ENCODE data around the gene NDST1. TPM values are rescaled to one million over a fixed set of nuclear protein-coding genes. Genes with fewer than 3 reads are reported as not detected.
A peak's percentile ranks its signal among the peaks of the same experiment; 100 is the strongest.
"Not testable (repeated sequence)": the region's sequence is repeated elsewhere in the genome, so short reads cannot be mapped to it uniquely, and the experiment has no call there.

NDST1 gene
- total RNA-seq = 112 TPM

DNA sequence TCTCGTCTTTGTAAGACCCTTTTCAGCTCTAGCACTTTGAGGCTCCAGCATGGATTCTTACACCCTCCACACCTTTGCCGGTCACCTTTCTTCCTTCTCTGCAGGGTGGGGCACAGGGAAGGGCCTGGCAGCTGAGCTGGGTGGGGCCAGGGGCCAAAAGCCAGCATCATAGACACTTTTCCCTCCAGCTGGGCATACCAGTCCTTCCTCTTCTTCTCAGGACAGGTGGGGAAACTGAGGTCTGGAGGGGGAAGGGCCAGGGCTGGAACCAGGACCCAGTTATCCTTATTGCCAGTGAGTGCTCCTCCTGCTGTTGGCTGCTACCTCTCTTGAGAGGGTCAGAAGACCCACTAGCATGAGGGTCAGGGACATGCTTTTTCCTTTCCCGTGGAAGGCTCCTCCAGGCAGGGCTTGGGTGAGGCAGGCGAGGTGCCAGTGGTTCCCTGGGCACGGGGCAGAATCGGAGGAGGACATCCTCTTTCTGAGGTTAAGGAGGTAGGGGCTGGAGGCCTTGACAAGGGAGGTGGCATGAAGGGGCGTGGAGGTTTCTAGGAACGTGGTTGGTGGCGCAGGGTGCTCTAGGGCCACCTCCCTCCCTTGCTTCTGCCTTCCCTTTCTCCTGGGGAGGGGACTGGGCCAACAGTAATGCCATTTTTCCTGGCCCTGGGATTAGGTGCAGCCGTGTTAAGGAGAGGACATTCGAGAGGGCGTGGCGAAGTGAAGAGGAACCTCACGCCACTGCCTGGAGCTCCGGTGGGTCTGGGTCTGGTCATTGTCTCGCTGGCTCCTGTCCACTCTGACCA lies at the start of gene NDST1:
NDST1 (plus strand) TSS at position 658 of the 803 bp plus-strand sequence. CDS start 13,124 bp downstream, outside the sequence.
- peak; percentile 68 for ATAC-seq

DNA sequence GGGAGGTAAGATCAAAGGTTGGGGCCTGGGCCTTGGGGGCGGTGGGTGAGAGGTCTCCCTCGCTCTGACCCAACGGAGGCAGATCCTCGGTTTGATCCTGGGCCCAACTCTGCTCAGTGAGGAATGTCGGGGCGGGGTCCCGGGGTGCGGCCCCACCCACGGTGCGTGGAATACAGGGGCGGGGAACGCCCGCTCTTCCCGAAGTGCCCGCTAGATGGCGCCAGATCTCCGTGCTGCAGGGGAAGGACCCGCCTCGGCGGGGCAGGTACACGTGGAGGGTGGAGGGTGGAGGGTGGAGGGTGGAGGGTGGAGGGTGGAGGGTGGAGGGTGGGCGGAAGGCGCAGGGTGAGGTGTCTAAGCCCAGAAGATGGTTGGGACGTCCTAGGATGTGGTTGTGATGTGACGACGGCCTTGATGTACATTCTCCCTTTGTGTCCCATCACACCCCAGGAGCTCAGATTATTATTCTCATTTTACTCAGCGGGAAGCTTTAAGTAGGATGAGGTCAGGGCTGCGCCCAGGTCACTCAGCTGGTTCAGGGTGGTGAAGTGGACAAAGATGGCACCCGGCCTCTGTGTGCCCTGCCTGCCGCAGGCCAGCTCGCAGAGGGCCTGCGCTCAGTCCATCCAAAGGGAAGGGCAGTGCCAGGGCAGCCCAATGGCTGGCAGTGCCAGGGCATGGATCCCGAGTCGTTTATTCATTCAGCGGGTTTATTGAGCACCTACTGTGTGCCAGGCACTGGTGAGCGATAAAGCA lies 49.0 kb upstream of the NDST1 start:
- ATAC-seq = peak; percentile 95

DNA sequence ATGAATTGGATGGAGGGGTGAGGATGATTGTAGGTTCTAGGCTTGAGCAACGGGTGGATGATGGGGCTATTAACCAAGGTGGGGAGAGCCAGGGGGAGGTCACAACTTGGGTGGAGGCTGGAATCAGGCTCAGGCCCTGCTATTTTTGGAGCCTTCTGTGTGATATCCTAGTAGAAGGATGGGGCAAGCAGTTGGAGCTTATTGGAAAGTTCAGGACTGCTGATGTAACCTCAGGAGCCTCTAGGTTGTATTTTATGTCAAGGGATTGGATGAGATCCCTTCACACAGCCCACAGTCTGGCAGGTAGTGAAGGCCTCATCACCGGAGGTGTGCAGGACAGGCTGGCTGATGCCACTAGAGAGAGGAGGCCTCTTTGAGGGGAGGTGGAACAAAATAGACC lies 47.1 kb upstream of the NDST1 start:
- no peak for ATAC-seq

DNA sequence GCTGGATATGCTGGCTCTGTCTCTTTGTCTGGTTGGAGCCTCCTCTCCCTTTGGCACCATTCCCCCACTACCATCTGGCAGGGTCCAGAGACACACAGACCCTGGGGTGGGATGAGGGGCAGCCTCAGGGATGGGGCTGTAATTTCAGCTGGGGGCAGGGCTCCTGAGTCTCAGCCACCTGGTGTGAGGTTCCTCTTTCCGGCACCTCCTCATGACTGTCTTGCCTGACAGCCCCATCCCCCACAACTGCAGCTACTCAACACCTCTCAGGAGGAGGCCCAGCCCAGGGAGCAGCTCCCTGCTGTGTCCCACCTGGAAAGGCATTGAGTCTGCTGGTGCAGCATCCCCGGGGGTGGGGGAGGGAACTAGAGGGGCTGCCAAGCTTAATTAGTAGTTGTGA lies 46.7 kb upstream of the NDST1 start:
- peak; percentile 9 for ATAC-seq

DNA sequence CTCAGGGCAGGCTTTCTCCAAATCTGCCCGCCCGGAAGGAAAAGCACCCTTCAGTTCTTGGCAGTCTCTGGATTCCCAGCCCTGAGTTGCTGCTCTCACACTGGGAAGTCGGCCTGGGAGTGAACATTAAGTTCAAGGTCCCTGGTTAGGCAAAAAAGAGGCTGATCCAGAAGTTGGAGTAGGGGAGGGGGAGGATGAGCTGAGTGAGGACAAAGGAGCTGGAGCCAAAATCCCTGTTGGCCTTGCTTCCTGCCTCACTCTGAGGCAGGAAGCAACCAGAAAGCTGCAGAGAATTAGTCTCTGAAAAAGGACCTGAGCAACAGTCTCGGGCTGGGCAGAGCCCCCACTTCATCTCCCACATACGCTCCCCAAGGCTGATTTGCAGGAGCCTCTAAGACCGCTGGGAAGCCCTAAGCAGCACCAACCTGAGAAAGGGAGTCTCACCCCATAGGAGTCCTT lies 43.3 kb upstream of the NDST1 start:
- ATAC-seq = no peak

DNA sequence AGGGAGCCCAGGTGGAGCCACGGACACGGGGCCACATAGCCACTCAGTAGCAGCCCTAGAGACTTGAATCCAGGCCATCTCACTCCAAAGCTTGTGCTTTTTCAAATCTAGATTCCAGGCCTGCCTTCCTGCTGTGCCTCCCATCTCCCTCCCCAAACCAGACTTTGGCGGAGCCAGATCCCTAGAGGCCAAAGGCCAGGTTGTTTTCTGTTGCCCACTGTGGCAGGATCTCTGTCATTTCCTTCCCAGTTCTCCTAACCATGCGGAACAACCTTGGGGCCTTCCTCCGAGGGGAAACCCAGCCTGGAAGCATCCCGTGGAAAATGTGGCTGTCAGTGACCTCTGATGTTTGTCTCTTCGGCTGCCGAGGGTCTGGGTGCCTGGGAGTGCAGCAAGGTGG lies 42.0 kb upstream of the NDST1 start:
- ATAC-seq = peak; percentile 29

DNA sequence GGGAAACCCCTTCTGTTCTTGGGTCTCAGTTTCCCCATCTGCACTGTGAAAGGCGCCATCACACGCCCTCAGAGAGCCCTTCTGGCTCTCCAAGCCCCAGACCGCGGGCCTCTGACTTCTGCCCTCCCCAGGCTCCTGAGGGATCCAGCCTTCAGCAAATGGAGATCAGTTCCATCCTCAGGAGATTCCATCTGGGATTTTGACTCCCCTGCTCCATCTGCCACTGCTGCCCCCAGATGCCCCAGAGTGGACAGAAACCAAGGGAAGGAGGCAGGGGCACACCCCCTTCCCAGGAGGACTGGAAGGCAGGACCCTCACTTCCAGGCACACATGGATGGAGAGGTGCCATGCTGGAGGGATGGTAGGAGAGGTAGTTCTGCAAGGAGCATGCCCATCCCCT lies 39.7 kb upstream of the NDST1 start:
- ATAC-seq = no peak

DNA sequence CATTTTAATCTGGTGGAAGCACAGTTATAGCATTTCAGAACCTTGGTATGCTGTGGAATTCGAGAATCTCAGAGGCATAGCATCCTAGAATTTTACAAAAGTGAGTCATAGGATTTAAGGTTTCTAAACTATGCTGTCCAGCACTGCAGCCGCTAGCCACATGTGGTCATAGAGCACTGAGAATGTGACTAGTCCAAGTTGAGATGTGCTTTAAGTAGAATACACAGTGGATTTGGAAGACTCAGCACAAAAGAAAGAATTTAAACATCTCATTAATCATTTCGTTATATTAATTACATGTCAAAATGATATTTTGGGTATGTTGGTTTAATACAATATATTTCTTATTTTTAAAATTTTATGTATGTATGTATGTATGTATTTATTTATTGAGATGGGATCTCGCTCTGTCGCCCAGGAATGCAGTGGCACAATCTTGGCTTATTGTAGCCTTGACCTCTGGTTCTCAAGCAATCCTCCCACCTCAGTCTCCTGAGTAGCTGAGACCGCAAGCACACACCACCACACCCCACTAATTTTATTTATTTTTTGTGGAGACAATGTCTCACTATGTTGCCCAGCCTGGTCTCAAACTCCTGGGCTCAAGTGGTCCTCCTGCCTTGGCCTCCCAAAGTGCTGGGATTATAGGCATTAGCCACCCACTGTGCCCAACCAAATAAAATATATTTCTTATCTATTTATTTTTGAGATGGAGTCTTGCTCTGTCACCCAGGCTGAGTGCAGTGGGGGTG lies 38.0 kb upstream of the NDST1 start:
- no peak for ATAC-seq

DNA sequence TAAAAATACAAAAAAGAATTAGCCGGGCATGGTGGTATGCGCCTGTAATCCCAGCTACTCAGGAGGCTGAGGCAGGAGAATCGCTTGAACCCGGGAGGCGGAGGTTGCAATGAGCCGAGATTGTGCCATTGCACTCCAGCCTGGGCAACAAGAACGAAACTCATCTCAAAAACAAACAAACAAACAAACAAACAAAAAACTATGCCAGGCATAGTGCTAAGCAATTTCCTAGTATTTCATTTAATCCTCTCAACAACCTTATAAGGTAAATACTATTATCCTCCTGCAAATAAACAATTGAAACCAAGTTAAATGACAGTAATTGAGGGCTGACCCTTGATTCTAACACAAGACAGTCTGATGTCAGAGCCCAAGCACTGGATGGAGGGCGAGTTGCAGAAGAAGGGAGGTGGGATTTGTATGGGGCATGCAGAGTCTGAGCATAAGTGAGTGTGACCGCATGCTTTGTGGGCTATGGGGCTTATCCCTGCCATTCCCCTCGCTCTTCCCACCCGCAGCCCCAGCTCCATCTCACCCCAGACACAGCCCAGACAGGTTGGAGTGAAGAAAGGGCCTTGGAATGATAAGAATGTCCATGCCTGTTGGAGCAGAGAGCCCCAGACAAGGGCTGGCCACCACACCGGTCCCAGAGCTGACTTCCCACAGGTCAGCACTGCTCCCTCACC lies 34.1 kb upstream of the NDST1 start:
- peak; percentile 24 for ATAC-seq

DNA sequence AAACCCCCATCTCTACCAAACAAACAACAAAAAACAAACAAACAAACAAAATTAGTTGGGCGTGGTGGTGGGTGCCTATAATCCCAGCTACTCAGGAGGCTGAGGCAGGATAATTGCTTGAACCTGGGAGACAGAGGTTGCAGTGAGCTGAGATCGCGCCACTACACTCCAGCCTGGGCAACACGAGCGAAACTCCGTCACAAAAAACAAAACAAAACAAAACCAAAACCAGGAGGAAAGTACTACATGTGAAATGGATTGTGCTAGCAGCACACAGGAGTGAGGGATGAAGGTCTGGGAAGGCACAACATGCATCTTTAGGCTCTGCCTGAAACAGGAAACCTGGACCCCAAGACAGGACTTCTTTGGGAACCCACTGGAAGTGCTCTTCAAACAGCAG lies 31.4 kb upstream of the NDST1 start:
- not testable (repeated sequence) for ATAC-seq

DNA sequence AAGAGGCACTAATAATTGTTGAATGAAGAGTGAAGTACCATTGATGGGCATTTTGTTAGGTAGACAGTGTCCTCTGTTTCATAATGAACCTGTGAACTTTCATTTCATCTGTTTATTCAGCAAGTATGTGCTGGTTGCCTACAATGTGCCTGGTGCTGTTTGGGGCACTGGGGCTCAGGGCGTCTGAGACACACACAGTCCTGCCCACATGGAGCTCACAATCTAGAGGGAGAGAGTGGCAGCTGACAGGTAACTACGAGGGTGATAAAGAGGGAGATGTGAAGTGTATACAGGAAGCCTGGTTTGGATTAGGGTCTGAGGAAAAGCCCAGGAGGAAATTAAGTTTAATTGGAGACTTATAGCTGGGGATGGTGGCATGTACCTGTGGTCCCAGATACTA lies 28.5 kb upstream of the NDST1 start:
- no peak for ATAC-seq

DNA sequence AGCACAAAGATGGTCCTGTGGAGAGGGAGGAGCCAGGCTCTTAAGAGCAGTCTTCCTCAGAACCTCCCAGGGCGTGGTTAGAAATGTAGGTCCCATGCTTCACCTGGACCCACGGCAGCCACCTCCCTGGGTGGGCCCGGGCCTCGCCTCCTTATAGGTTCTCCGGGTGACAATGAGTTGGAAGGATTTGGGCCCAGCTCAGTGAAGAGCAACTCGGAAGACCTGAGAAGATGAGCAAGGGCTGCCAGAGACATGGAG lies 26.3 kb upstream of the NDST1 start:
- ATAC-seq = no peak

DNA sequence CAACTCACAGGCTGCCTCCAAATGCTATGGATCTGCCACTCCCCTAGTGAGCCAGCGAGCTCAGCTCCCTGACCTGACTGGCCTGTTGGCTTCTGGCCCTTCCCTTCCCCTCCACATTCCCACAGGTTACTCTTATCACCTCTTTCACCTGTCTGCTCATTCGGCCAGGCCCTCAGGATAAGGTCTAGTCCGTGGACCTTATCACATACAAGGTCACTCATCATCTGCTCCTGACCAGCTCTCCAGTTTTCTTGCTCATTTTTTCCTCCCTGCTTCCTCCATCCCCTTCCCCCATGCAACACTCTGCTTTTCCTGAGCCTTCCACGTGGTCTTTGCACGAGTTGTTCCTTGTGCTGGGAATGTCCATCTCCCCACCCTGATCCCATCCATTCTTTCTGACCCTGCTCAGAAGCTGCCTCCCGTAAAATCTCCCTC lies 25.9 kb upstream of the NDST1 start:
- ATAC-seq = peak; percentile 27

DNA sequence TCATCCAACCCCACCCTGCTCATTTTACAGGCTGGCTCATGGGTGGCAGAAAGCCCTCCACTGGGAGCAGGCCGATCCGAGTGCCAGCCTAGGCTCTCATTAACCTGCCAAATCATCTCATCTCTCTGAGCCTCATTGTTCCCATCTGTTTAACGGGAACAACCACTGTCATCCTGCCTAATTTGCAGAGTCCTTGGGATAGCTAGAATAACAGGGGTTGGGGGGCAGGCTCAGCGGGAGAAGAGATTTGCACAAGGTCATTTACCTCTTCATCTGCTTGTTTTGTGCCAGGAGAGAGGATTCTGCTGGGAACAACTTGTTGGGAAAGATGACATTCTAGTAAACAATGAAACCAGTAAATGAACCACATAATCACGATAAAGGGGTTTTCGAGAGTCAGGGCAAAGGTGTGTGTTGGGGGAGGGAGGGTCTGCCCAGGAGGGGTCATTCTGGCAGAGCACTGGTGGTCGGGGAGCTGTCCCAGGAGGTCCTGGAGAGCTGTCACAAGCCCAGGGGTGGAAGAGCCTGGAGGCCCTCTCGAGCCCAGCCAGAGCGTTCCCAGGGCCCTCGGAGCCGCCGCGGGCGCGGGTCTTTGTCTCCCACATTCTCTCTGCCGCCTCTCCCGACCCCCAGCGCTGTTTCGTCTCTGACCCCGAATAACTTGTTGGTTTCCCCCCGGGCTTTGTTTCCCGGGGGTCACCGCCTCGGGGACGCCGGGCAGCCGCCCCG lies 22.8 kb upstream of the NDST1 start:
- ATAC-seq = no peak

DNA sequence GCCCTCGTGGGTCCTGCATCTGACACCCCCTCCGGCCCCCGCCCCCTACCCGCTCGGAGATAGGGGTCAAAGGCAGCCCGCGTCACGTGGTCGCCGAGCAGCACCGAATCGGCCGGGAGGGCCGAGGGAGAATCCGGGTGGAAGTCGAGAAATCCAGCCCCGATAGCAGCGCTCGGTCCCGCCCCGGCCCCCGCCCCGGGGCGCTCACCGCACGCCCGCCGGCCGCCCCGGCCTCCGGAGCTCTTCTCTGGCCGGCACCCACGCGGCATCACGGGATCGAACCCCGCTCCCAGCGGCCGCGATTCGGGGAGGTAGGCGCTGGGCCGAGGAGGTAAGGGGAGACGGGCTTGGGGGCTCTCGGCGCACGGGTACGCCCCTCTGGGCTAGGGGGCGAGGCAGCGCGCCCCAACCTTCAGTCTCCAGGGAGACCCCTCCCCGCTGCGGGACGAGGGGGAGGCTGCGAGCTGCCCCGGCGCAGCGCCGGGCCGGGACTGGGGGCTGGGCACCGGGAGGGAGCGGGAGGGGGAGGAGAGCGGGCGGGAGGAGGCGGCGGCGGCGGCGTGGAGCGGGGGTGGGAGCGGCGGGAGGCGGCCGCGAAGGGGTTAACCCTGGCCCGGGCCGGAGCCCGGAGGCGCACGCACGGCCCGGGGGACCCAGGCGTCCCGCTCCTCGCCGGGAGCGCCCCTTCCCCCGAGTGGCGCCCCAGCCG lies 22.1 kb upstream of the NDST1 start:
- peak; percentile 32 for ATAC-seq

DNA sequence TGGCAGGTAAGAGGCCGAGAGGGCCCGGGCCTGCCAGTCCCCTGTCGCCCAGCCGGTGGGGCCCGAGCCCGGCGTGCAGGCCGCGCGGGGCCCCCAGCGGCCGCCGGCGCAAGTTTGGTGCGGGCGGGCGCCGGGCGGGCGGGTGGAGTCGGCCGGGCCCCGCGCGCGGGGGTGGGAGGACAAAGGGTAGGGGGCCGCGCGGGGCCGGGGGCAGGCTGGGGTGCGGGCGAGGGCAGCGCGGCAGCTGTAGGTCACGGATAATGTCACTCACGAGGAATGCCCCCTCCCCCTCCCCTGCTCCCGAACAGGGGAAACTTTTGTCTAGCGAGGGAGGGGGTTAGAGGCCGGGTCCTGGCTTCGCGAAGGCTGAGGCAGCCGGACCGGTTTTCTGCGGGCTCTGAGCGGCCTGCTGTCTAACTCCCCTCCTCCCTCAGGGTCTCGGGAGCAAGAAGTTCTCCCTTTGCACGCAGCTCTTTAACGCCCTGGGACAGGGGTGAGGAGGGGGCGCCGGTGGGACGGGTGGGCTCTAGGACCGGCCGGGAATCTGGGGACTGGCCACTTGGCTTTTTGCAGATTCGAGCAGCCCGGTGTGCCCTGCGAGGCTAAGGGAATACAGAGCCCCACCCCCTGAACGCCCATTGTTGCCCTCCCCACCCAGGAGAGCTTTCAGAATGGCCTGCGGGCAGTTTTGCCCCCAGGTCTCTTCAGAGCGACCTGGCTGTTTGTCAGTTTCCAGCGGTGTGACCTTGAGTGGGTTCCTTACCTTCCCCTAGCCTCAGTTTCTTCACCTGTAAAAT lies 21.3 kb upstream of the NDST1 start:
- peak; percentile 30 for ATAC-seq

DNA sequence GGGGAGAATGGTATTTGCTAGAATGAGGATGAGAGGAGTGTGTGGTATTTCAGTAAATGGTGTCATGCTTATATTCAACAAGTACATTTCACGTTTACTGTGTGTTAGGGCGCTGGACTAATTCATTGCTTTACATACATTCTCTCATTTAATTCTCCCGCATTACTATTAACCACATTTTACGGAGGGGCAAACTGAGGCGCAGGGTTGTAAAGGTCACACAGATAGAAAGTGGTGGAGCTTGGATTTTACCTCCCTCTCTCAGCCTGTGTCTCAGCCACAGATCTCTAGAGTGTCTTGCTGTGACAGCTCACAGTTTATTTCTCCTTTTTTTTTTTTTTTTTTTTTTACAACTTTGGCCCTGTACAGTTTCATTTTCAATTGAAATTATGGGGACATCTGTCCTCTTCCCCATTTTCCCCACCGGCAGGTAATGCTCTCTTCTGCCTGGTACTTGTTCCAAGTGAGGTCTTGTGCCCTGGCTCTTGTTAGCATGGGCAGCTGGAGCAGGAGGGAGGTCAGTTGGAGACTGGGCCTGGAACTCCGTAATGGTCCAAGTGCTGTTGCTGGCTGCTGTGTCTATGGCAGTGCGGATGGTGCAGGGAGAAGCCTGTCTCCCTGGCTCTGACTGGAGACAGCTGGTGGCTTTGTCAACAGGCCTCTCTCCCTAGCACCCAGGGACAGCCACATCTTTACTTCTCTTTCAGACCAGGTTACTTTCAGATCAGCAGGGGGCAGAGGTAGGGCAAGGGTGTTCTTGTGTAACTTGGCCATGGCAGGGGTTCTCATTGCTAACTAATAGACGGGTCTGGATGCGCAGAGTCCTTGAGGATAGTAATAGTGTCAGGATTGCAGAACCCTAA lies 20.5 kb upstream of the NDST1 start:
- peak; percentile 49 for ATAC-seq

DNA sequence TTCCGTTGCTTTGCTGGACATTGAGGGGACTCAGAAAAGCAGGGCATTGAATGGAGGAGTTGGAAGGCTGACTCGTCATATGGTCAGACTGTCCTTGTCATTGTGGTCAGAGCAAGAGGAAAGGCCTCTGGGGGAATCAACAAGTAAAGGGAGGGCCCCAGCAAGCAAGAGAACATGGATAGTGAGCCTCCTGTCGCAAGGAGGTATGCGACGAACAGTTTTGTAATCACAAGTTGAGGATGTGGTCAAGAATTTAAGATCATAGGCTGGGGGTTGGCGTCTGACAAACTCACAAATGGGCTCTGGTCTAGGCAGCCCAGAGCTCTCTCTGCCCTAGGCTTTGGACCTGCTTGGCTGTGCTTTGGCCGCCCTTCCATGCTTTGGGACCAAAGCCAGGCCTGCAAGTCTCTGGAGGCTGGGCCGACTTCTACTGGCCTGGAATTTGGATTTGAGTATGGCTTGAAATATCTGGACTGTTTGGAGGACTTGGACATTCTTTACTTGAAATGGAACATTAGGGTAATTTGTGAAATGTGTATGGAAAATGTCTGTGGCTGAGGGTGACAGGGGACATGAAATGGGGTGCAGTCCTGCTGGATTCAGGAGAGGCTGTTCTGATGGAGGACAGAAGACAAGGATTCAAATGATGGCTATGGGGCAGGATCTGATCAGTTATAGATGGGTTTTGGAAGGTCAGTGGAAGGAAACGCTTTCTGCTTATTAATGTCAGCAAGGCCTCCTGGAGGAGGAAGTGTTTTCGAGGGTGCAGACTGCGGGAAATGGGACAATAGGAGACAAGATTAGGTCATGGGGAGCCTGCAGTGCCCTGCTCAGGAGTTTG lies 19.2 kb upstream of the NDST1 start:
- ATAC-seq = no peak

Measured in esophagus mucosa (tissue), 1 donor.